Measurements from ENCODE around the gene ZDHHC19.
"Not testable (repeated sequence)": the region's sequence is repeated elsewhere in the genome, so short reads cannot be mapped to it uniquely, and the experiment has no call there.

The ZDHHC19 gene

GRCh38 chr3:196210673-196211556 lies at the start of gene ZDHHC19:
Gene ZDHHC19, minus strand, starts transcription at chr3:196211400. Its CDS starts 85 bp downstream, at chr3:196211315.
- no peak for DNase-seq (ENCODE audit: low spot score)

GRCh38 chr3:196260784-196261183 lies 49.6 kb upstream of the ZDHHC19 start:
- no peak for DNase-seq (ENCODE audit: low spot score)

GRCh38 chr3:196255776-196256175 lies 44.6 kb upstream of the ZDHHC19 start:
- no peak for DNase-seq (ENCODE audit: low spot score)

- DNase-seq (ENCODE audit: low spot score), result no peak
Observed at GRCh38 chr3:196254376-196255283, 43.4 kb upstream of the ZDHHC19 start.

DNA sequence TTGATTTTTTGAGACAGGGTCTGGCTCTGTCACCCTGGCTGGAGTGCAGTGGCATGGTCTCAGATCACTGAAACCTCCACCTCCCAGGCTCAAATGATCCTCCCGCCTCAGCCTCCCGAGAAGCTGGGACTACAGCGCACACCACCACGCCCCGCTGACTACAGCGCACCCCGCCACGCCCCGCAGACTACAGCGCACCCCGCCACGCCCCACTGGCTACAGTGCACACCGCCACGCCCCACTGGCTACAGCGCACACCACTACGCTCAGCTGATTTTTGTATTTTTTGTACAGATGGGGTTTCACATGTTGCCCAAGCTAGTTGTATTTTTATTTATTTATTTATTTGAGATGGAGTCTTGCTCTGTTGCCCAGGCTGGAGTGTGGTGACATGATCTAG lies 40.7 kb upstream of the ZDHHC19 start:
- no peak for DNase-seq (ENCODE audit: low spot score)

GRCh38 chr3:196246612-196247308 lies 35.6 kb upstream of the ZDHHC19 start:
- no peak for DNase-seq (ENCODE audit: low spot score)

- not testable (repeated sequence) for DNase-seq (ENCODE audit: low spot score)
Observed at GRCh38 chr3:196244166-196244565, 33.0 kb upstream of the ZDHHC19 start.

- no peak for DNase-seq (ENCODE audit: low spot score)
Observed at GRCh38 chr3:196241704-196242103, 30.5 kb upstream of the ZDHHC19 start.

DNA sequence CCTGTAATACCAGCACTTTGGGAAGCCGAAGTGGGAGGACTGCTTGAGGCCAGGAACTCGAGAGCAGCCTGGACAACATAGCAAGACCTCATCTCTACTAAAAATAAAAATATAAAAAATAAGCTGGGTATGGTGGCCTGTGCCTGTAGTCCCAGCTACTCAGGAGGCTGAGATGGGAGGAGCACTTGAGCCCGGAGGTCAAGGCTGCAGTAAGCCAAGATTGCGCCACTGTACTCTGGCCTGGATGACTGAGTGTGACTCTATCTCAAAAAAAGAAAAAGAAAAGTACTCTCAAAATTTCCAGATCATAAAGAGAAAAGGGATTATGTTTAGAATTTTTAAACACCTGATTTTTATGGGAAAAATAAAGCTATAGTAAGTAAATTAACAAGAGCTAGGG lies 29.2 kb upstream of the ZDHHC19 start:
- no peak for DNase-seq (ENCODE audit: low spot score)

- no peak for DNase-seq (ENCODE audit: low spot score)
Observed at GRCh38 chr3:196238612-196239560, 27.7 kb upstream of the ZDHHC19 start.

- DNase-seq (ENCODE audit: low spot score), result no peak
Observed at GRCh38 chr3:196237203-196237602, 26.0 kb upstream of the ZDHHC19 start.

DNA sequence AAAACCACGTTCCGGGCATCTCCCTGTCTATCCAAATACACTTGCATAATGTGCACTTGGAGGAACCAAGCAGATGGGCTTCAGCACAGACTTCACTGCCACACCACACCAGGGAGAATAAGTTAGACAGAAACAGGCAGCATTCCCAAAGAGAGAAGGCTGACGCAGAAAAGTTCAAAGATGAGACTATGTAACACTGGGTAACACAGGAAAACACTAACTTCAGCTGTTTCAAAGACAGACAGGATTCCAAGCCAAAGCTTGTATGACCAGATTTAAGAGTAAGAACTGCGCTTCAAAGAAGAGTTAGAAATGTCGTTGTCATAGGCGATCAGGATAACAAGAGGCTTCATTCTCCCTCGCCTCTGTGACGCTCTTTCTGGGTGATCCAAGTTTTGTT lies 25.0 kb upstream of the ZDHHC19 start:
- DNase-seq (ENCODE audit: low spot score), result no peak

DNA sequence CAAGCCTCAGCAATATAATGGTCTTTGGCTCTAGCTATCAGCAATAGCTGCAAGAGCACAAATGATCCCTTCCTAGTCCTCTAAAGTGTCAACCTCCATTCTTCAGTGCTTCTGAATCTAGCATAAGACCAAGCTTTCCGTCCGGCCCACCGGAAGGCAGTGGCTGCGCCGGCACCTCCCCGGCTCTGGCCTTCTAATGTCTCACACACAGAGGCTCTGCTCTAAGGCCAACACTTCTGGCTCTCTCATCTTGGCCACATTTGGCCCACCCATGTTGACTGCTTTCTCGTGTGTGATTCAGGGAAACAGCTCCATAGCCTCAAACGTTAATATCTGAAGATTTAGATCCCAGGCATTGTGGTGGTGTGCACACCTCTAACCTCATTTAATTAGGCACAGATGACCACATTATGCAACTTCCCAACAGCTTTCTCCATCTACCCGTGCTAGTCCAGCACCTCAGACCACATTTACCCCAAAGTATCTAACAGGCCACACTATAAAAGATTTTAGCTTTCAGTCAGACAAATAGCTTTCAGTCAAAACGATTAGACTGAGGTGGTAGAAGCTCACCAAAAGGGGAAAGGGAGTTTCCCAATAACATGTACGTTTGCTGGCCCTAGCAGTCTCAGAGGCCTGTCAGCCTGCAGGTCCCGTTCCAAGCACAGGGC lies 24.4 kb upstream of the ZDHHC19 start:
- no peak for DNase-seq (ENCODE audit: low spot score)

DNA sequence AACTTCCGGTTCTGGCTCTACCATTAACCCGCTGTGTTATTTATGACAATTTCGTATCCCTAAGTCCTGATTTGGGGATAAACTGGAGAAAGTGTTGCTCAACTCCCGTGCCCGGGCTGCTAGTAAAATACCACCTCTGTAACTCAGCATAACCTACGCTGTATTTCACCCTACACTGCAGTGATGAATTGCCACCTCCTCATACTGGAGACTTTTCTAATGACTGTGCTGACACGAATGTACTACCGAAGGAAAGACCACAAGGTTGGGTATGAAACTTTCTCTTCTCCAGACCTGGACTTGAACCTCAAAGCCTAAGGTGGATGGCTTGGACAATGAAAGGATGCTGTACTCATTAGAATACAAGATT lies 21.7 kb upstream of the ZDHHC19 start:
- no peak for DNase-seq (ENCODE audit: low spot score)

GRCh38 chr3:196232154-196232881 lies 21.1 kb upstream of the ZDHHC19 start:
- no peak for DNase-seq (ENCODE audit: low spot score)

- DNase-seq (ENCODE audit: low spot score), result no peak
Observed at GRCh38 chr3:196227629-196228493, 16.7 kb upstream of the ZDHHC19 start.

DNA sequence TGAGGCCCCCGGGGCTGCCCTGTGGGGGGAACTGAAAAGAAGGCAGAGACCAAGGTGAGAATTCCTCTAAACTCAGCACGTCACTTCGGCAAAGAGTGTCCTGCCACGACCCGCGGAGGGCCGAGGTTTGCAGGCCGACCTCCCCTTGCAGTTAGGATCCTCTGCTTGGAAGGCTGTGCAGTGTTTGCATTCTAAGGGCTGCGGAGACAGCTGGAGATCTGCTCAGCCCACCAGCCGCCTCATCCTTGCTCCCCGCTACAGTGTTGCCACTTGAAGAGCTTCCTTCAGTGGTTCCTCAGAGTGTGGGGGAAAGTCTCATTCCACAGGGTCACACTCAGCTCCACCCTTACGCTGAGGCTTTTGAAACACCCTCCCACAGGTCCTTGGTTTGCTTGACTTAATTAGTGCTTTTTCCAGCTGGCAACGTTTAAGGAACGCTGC lies 15.9 kb upstream of the ZDHHC19 start:
- no peak for DNase-seq (ENCODE audit: low spot score)

DNA sequence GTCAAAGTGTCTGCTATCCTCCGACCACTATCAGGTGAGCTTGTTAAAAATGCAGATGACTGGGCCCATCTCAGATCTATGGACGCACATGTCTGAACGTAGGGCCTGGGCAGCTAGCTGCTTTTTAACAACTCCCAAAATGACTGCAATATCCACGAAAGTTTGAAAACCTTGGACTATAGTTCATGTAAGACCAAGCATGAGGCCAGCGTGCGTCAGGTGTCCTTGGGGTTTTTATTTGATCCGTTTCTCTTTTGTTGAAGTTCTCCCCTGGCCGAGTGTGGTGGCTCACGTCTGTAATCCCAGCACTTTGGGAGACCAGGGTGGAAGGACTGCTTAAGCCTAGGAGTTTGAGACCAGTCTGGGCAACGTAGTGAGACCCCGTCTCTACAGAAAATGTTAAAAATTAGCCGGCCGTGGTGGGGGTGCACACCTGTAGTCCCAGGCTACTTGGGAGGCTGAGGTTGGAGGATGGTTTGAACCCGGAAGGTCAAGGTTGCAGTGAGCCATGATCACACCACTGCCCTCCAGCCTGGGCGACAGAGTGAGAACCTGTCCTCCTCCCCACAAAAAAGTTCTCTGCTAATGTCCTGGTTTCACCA lies 14.7 kb upstream of the ZDHHC19 start:
- DNase-seq (ENCODE audit: low spot score), result no peak
